CD4-positive, alpha-beta memory T cell (primary cell): ENCODE results near the gene CCNJL. TPM values are rescaled to one million over a fixed set of nuclear protein-coding genes. Genes with fewer than 3 reads are reported as not detected.

Experiments
- CTCF ChIA-PET: fragments of 350-600 bp; sonication (Branson Sonifier 250); formaldehyde crosslinking; loops from one replicate; lab custom pipeline; 2021; ENCODE audit warnings: inconsistent platforms; ENCODE audit not compliant: partially characterized antibody; lab: Charles Lee
- POLR2A ChIA-PET: fragments of 350-600 bp; sonication (Branson Sonifier 250); formaldehyde crosslinking; loops from one replicate; lab custom pipeline; 2021; ENCODE audit not compliant: partially characterized antibody; lab: Charles Lee
- DNase-seq, 5 donors: peaks; one replicate each; pipeline versions ENCODE4 v3.0.0 to v3.0.0-alpha.2; 2020 to 2022; ENCODE audit warnings: mixed read lengths in 1 of 5
- H3K27ac ChIP-seq: one replicate; pipeline ENCODE4 v1.7.0; 2013; ENCODE audit warnings: low read depth, low read length
- H3K27me3 ChIP-seq: 2 replicates; pipeline ENCODE4 v1.7.0; 2013; ENCODE audit warnings: mild to moderate bottlenecking, low read length, moderate library complexity; ENCODE audit not compliant: insufficient read depth
- H3K36me3 ChIP-seq: 2 replicates; pipeline ENCODE4 v1.7.0; 2013; ENCODE audit warnings: mild to moderate bottlenecking, low read length, moderate library complexity; ENCODE audit not compliant: insufficient read depth
- H3K4me1 ChIP-seq: 2 replicates; pipeline ENCODE4 v1.7.0; 2013; ENCODE audit warnings: mild to moderate bottlenecking, low read length, moderate library complexity; ENCODE audit not compliant: insufficient read depth
- H3K4me3 ChIP-seq, 2 donors: one replicate each; pipeline ENCODE4 v1.7.0; 2013; ENCODE audit warnings: low read length in 2 of 2, mild to moderate bottlenecking in 1 of 2
- H3K9me3 ChIP-seq, 2 donors: one replicate each; pipeline ENCODE4 v1.7.0; 2013; ENCODE audit warnings: low read length in 2 of 2, control low read depth in 1 of 2; ENCODE audit not compliant: control insufficient read depth in 1 of 2
- H3K27ac Mint-ChIP-seq, 7 donors: one replicate each; pipeline ENCODE4 v1.8.0; 2020 to 2021; ENCODE audit warnings: mixed read lengths in 7 of 7, mild to moderate bottlenecking in 6 of 7, inconsistent platforms in 3 of 7, moderate library complexity in 3 of 7
- H3K27me3 Mint-ChIP-seq, 2 donors: one replicate each; pipeline ENCODE4 v1.8.0; 2020 to 2021; ENCODE audit warnings: mixed read lengths in 2 of 2
- H3K36me3 Mint-ChIP-seq, 2 donors: one replicate each; pipeline ENCODE4 v1.8.0; 2020 to 2021; ENCODE audit warnings: mixed read lengths in 2 of 2, inconsistent platforms in 1 of 2, mild to moderate bottlenecking in 1 of 2
- H3K4me1 Mint-ChIP-seq, 4 donors: one replicate each; pipeline ENCODE4 v1.8.0; 2020 to 2021; ENCODE audit warnings: mixed read lengths in 4 of 4, mild to moderate bottlenecking in 1 of 4
- H3K4me3 Mint-ChIP-seq, 8 donors: one replicate each; pipeline ENCODE4 v1.8.0; 2020 to 2021; ENCODE audit warnings: mixed read lengths in 8 of 8, mild to moderate bottlenecking in 7 of 8, moderate library complexity in 6 of 8, inconsistent platforms in 3 of 8
- H3K9me3 Mint-ChIP-seq, 8 donors: one replicate each; pipeline ENCODE4 v1.8.0; 2020 to 2021; ENCODE audit warnings: mixed read lengths in 8 of 8, mild to moderate bottlenecking in 5 of 8, inconsistent platforms in 3 of 8, moderate library complexity in 1 of 8
- intact Hi-C: fragments of 100-400 bp; cut with micrococcal nuclease; formaldehyde crosslinking; loops from one replicate; pipeline ENCODE4 v1.15.1; 2023
- polyA plus RNA-seq, 2 donors: library from polyadenylated mRNA; unstranded; fragments of 300-500 nt; fragmentation: Illumina TruSeq; gene quantifications; one replicate each; pipeline ENCODE4 v1.2.3, GENCODE V29; 2021
- total RNA-seq, 2 experiments: library from RNA; stranded (reverse); gene quantifications; one replicate each; pipeline ENCODE4 v1.2.3, GENCODE V29; 2021

Gene CCNJL
- total and polyA plus RNA-seq, 4 experiments from 2014 or later: not detected

- no peaks in the 10 kb centered on the region for H3K9me3 Mint-ChIP-seq
- CTCF ChIA-PET: no interaction called here
- Histone ChIP-seq H3K27me3 (no peaks in the 10 kb centered on the region), H3K4me3 (no peak overlapping the region), H3K9me3 (no peaks in the 10 kb centered on the region), H3K27ac (no peak overlapping the region), H3K4me1 (no peaks in the 10 kb centered on the region), H3K36me3 (no peaks in the 10 kb centered on the region)
- DNase-seq: no peak
- peak overlapping the region in 1 of 7 donors; percentile 4 for H3K27ac Mint-ChIP-seq
- H3K27me3 Mint-ChIP-seq: peaks cover 6 to 7% of the 10 kb centered on the region in 2 donors
- no peaks in the 10 kb centered on the region for H3K36me3 Mint-ChIP-seq
- POLR2A ChIA-PET: no interaction called here
- no peak overlapping the region for H3K4me3 Mint-ChIP-seq
- peaks cover 0 to 4% (median 2%) of the 10 kb centered on the region in 4 donors for H3K4me1 Mint-ChIP-seq
- intact Hi-C loops: no loop called here
Observed at GRCh38 chr5:160271396-160271795, 41.0 kb downstream of the CCNJL start.

DNA sequence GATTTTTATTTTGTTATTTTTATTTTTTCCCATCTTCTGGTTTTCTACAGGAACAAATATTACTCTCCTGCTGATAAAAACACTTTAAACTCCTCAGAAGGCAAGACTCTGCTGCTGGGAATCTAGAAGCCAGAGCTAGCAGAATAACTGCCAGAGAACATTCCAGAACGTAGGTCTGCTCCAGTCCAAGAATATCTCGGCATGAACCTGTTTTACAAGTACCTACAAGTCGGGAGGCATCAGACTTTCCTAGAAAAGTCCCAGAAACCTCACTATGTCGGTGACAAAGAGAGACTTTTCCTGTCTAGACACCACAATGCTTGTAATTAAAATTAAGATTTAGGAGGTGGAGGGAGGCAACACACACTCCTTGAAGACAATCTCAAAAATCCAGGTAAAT, 41.7 kb downstream of the CCNJL start:
- no peaks in the 10 kb centered on the region for H3K9me3 ChIP-seq
- POLR2A ChIA-PET: no interaction called here
- no peaks in the 10 kb centered on the region for H3K27me3 ChIP-seq
- peaks cover 0 to 4% (median 2%) of the 10 kb centered on the region in 4 donors for H3K4me1 Mint-ChIP-seq
- intact Hi-C loops: no loop called here
- no peaks in the 10 kb centered on the region for H3K9me3 Mint-ChIP-seq
- no peak for DNase-seq
- no peaks in the 10 kb centered on the region for H3K36me3 Mint-ChIP-seq
- H3K36me3 ChIP-seq: no peaks in the 10 kb centered on the region
- H3K27ac Mint-ChIP-seq: no peak overlapping the region
- H3K4me3 ChIP-seq: no peak overlapping the region
- CTCF ChIA-PET: no interaction called here
- peaks cover 9% of the 10 kb centered on the region in 2 donors for H3K27me3 Mint-ChIP-seq
- H3K27ac ChIP-seq: no peak overlapping the region
- H3K4me3 Mint-ChIP-seq: no peak overlapping the region
- H3K4me1 ChIP-seq: no peaks in the 10 kb centered on the region

GRCh38 chr5:160269017-160269416, 43.3 kb downstream of the CCNJL start:
- intact Hi-C loops: no loop called here
- CTCF ChIA-PET: no interaction called here
- Mint-ChIP-seq H3K4me1 (peaks cover 0 to 4% (median 2%) of the 10 kb centered on the region in 4 donors), H3K4me3 (no peak overlapping the region), H3K27me3 (peaks cover 7 to 10% of the 10 kb centered on the region in 2 donors), H3K27ac (no peak overlapping the region), H3K36me3 (no peaks in the 10 kb centered on the region), H3K9me3 (no peaks in the 10 kb centered on the region)
- Histone ChIP-seq H3K27ac (no peak overlapping the region), H3K27me3 (no peaks in the 10 kb centered on the region), H3K36me3 (no peaks in the 10 kb centered on the region), H3K9me3 (no peaks in the 10 kb centered on the region), H3K4me1 (no peaks in the 10 kb centered on the region), H3K4me3 (no peak overlapping the region)
- POLR2A ChIA-PET: no interaction called here
- DNase-seq: no peak

DNA sequence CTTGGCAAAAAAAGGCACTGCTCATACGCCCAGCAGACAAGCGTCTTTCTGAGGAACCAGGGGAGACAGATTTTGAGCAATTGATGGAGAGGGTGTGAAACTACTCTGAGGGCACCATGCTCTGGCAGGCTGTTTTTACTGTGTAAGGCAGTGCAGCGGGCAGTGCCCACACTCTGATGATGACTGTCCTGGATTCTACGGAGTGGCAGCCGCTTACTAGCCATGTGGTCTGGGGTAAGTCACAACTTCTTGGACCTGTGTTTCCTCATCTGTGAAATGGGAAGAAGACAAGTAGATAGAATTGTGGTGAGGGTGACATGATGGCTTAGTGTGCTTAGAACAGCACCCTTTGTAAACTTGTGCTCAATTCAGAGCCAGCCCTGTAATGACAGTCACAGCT, 44.2 kb downstream of the CCNJL start:
- no peak overlapping the region for H3K4me3 ChIP-seq
- intact Hi-C loops: no loop called here
- H3K27me3 Mint-ChIP-seq: peaks cover 9 to 10% of the 10 kb centered on the region in 2 donors
- H3K27ac ChIP-seq: no peak overlapping the region
- no peak overlapping the region for H3K27ac Mint-ChIP-seq
- no peak overlapping the region for H3K4me3 Mint-ChIP-seq
- ChIA-PET POLR2A (no interaction called here), CTCF (no interaction called here)
- no peak for DNase-seq
- H3K9me3 ChIP-seq: no peaks in the 10 kb centered on the region
- no peaks in the 10 kb centered on the region for H3K9me3 Mint-ChIP-seq
- H3K36me3 Mint-ChIP-seq: no peaks in the 10 kb centered on the region
- peaks cover 0 to 4% (median 2%) of the 10 kb centered on the region in 4 donors for H3K4me1 Mint-ChIP-seq
- no peaks in the 10 kb centered on the region for H3K27me3 ChIP-seq
- H3K4me1 ChIP-seq: no peaks in the 10 kb centered on the region
- H3K36me3 ChIP-seq: no peaks in the 10 kb centered on the region

DNA sequence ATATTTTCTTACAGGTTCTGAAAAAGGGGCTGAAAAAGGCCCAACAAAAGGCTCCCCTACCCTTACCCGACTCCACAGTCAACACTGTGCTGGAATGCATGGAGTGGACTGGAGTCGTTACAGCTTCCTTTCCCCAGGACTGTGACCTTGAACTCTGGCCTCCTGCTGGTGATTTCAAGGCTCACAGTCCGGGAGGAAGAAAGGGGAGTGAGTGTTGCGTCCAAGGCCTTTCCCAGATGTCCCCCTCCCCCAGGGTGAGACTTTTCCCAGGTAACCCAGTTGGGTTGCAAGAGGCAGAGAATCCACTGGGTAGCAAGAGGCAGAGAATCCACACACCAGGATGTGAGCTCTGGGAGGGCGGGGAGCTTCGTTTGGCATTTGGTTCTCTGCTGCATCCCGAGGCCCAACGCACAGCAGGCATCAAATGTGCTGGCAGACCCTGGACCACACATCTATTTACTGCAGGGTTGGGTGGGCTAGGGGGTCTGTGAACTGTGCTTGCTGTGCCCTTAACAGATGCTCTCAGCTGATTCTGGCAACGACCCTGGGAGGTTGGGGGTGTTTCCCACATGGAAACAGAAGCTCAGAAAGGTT, 45.5 kb downstream of the CCNJL start:
- no peak for DNase-seq
- POLR2A ChIA-PET: no interaction called here
- peaks cover 0 to 5% (median 2%) of the 10 kb centered on the region in 4 donors for H3K4me1 Mint-ChIP-seq
- intact Hi-C loops: no loop called here
- Histone ChIP-seq H3K9me3 (no peaks in the 10 kb centered on the region), H3K4me1 (no peaks in the 10 kb centered on the region), H3K27me3 (no peaks in the 10 kb centered on the region), H3K4me3 (no peak overlapping the region), H3K27ac (no peak overlapping the region), H3K36me3 (no peaks in the 10 kb centered on the region)
- CTCF ChIA-PET: interaction anchor here (1.0 kb wide), 1 partner anchor 10 kb away, joined by 3 read pairs; no protein-coding TSS in a partner anchor
- peaks cover 9 to 10% of the 10 kb centered on the region in 2 donors for H3K27me3 Mint-ChIP-seq
- no peaks in the 10 kb centered on the region for H3K9me3 Mint-ChIP-seq
- H3K4me3 Mint-ChIP-seq: no peak overlapping the region
- H3K27ac Mint-ChIP-seq: no peak overlapping the region
- H3K36me3 Mint-ChIP-seq: no peaks in the 10 kb centered on the region

- H3K4me3 ChIP-seq: no peak overlapping the region
- intact Hi-C loops: no loop called here
- no peaks in the 10 kb centered on the region for H3K4me1 ChIP-seq
- no peaks in the 10 kb centered on the region for H3K9me3 ChIP-seq
- DNase-seq: no peak
- Mint-ChIP-seq H3K9me3 (no peaks in the 10 kb centered on the region), H3K4me3 (no peak overlapping the region), H3K36me3 (no peaks in the 10 kb centered on the region), H3K27me3 (peaks cover 6 to 13% of the 10 kb centered on the region in 2 donors), H3K27ac (no peak overlapping the region), H3K4me1 (peaks cover 0 to 2% (median 0%) of the 10 kb centered on the region in 4 donors)
- no peaks in the 10 kb centered on the region for H3K36me3 ChIP-seq
- POLR2A ChIA-PET: no interaction called here
- H3K27ac ChIP-seq: no peak overlapping the region
- no peaks in the 10 kb centered on the region for H3K27me3 ChIP-seq
- CTCF ChIA-PET: no interaction called here
Observed at GRCh38 chr5:160266044-160266443, 46.3 kb downstream of the CCNJL start.

DNA sequence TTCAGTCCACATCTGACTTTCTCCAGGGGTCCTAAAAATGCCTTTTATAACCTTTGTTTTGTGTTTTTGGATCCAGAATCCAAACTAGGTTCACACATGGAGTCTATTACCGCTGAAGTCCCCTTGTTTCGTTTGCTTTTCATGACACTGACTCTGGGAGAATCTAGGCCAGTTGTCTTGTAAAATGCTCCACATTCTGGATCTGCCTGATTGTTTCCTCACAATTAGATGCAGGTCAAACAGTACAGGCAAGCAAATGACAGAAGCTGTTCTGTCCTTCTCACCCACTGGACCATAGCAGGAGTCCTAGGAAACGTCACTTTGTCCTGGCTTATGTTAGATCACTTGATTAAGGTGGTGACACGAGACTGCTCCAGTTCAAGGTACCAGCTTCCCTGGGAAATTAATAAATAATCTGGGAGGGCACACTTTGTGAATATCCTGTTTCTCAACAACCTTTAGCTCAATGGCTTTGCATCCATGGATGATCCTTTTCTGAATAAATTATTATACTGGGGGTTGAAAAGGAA, 49.0 kb downstream of the CCNJL start:
- Mint-ChIP-seq H3K27ac (no peak overlapping the region), H3K4me3 (no peak overlapping the region), H3K27me3 (peaks cover 6 to 13% of the 10 kb centered on the region in 2 donors), H3K36me3 (no peaks in the 10 kb centered on the region), H3K9me3 (no peaks in the 10 kb centered on the region), H3K4me1 (peaks cover 0 to 2% (median 0%) of the 10 kb centered on the region in 4 donors)
- H3K36me3 ChIP-seq: no peaks in the 10 kb centered on the region
- no peak overlapping the region for H3K4me3 ChIP-seq
- H3K9me3 ChIP-seq: no peaks in the 10 kb centered on the region
- H3K27ac ChIP-seq: no peak overlapping the region
- no peak for DNase-seq
- intact Hi-C loops: no loop called here
- POLR2A ChIA-PET: no interaction called here
- CTCF ChIA-PET: interaction anchor here (1.6 kb wide), 1 partner anchor 11 kb away, joined by 3 read pairs; no protein-coding TSS in a partner anchor
- no peaks in the 10 kb centered on the region for H3K4me1 ChIP-seq
- no peaks in the 10 kb centered on the region for H3K27me3 ChIP-seq
